IMR-90 (cell line): ENCODE measurements around the gene DAAM2.

Source experiments
- POLR2A ChIP-seq: IDR thresholded peaks from 2 replicates; pipeline ENCODE4 v1.6.1; 2012; ENCODE audit warnings: mild to moderate bottlenecking, low read depth, low read length
- TF ChIP-seq, protein P1 (sequence below): conservative IDR thresholded peaks from 2 replicates; pipeline ENCODE4 v1.5.1; 2012; ENCODE audit warnings: mild to moderate bottlenecking, low read depth, low read length, improper control_type of control experiment
- TF ChIP-seq, protein P2 (sequence below): fragments of 150-350 bp; IDR thresholded peaks from 2 replicates; pipeline ENCODE4 v1.6.1; 2017; ENCODE audit warnings: mild to moderate bottlenecking, antibody characterized with exemption, low read length, low read depth

DNA sequence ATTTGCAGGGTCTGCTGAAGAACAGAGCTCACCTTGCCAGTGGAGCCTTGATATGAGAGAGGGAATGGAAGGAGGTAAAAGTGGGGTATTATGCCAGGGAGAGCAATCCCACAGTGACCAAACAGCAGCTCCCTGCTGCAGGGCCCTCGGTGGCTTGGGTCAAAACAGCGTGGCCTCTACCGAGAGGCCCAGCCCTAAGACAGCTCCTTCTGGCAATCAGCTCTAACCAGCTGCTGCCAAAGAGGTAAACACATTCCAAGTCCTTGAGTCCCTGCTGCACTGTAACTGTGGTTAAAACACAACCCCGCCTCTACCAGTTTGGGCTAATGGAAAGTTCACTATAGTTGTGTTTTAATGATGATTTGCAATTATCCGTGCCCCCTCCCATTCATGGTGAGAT, 1.4 kb upstream of the DAAM2 start:
- TF ChIP-seq POLR2A, result no peak
- TF ChIP-seq, protein P1, sequence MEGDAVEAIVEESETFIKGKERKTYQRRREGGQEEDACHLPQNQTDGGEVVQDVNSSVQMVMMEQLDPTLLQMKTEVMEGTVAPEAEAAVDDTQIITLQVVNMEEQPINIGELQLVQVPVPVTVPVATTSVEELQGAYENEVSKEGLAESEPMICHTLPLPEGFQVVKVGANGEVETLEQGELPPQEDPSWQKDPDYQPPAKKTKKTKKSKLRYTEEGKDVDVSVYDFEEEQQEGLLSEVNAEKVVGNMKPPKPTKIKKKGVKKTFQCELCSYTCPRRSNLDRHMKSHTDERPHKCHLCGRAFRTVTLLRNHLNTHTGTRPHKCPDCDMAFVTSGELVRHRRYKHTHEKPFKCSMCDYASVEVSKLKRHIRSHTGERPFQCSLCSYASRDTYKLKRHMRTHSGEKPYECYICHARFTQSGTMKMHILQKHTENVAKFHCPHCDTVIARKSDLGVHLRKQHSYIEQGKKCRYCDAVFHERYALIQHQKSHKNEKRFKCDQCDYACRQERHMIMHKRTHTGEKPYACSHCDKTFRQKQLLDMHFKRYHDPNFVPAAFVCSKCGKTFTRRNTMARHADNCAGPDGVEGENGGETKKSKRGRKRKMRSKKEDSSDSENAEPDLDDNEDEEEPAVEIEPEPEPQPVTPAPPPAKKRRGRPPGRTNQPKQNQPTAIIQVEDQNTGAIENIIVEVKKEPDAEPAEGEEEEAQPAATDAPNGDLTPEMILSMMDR, result no peak
- TF ChIP-seq, protein P2, sequence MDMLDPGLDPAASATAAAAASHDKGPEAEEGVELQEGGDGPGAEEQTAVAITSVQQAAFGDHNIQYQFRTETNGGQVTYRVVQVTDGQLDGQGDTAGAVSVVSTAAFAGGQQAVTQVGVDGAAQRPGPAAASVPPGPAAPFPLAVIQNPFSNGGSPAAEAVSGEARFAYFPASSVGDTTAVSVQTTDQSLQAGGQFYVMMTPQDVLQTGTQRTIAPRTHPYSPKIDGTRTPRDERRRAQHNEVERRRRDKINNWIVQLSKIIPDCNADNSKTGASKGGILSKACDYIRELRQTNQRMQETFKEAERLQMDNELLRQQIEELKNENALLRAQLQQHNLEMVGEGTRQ, result no peak
